ENCODE measurements around the gene SYPL2. TPM values are rescaled to one million over a fixed set of nuclear protein-coding genes. Genes with fewer than 3 reads are reported as not detected.

SYPL2 gene
- total and polyA plus RNA-seq, 2 of the 8 experiments (the other 6 are each of a cell fraction or from before 2014, with no cell fraction given): 1.5 TPM

- H3K36me3 ChIP-seq (ENCODE audit: control insufficient read depth in 2 of 4, insufficient read depth in 4 of 4, low read length in 3 of 4): peaks cover 0 to 1% (median 0%) of the 10 kb centered on the region in 4 experiments; a peak in 2 of 8 replicates
- no peaks in the 10 kb centered on the region for H3K9me3 ChIP-seq (ENCODE audit: insufficient read depth in 2 of 2, low read depth in 1 of 2, low read length in 1 of 2)
- no peak overlapping the region for H2AK5ac ChIP-seq (ENCODE audit: low read depth, low read length)
- no peak overlapping the region for H3K56ac ChIP-seq (replicated peaks; ENCODE audit: insufficient read length, low read depth, low read length)
- H3K9ac ChIP-seq (replicated peaks in 1 of 4; ENCODE audit: extremely low read depth in 1 of 4, low read depth in 3 of 4, low read length in 3 of 4): no peak overlapping the region
- peaks cover 2% of the 10 kb centered on the region for H3K23me2 ChIP-seq (ENCODE audit: low read depth, low read length)
- H2BK20ac ChIP-seq (ENCODE audit: low read length): no peak overlapping the region
- H3K4me2 ChIP-seq (ENCODE audit: insufficient read depth in 1 of 2, low read depth in 2 of 2, low read length in 2 of 2): no peak overlapping the region
- H4K8ac ChIP-seq (ENCODE audit: extremely low read depth, insufficient read depth, low read length): no peak overlapping the region
- no peak overlapping the region for H3K27ac ChIP-seq (ENCODE audit: low read depth, low read length)
- FAIRE-seq: no peak
- no peak overlapping the region for H4K5ac ChIP-seq (ENCODE audit: insufficient read length, low read depth, low read length)
- no peak for DNase-seq (ENCODE audit: low read depth in 1 of 2, low spot score in 2 of 2)
- 87% methylated on average over 7 of the region's 7 CpGs; no CpG with 5 or more reads in 1 of the 2 experiments for WGBS, 2 experiments (ENCODE audit: extremely low coverage in 1 of 2, insufficient coverage in 1 of 2, insufficient read length in 1 of 2, insufficient replicate concordance in 2 of 2, low coverage in 1 of 2, low lambda C conversion rate in 2 of 2, missing lambda C conversion rate in 1 of 2)
- H3K79me1 ChIP-seq (ENCODE audit: low read depth, low read length): no peaks in the 10 kb centered on the region; the same call in 1 of the 2 replicates
- no peak overlapping the region for H3K18ac ChIP-seq (ENCODE audit: extremely low read depth, low read length)
- no peak overlapping the region for H3K23ac ChIP-seq (ENCODE audit: insufficient read length)
- H2BK15ac ChIP-seq (ENCODE audit: low read length): no peak overlapping the region; the same call in 1 of the 2 replicates
- H3K4me1 ChIP-seq (replicated peaks in 1 of 4; ENCODE audit: control insufficient read depth in 3 of 4, insufficient read depth in 4 of 4, low read length in 3 of 4): peaks cover 0 to 11% (median 5%) of the 10 kb centered on the region in 4 experiments; a peak in 5 of 7 replicates
- no peaks in the 10 kb centered on the region for H3K79me2 ChIP-seq (ENCODE audit: control insufficient read depth in 1 of 2, insufficient read depth in 2 of 2, low read length in 2 of 2)
- no peak overlapping the region for H4K91ac ChIP-seq (replicated peaks; ENCODE audit: insufficient read length, low read length)
- H2BK120ac ChIP-seq (replicated peaks; ENCODE audit: low read depth, low read length): no peak overlapping the region
- H4K20me1 ChIP-seq (replicated peaks in 1 of 2; ENCODE audit: control insufficient read depth in 1 of 2, insufficient read depth in 2 of 2, low read length in 2 of 2): peaks cover 0 to 3% of the 10 kb centered on the region in 2 experiments
- H3K14ac ChIP-seq (ENCODE audit: insufficient read length): no peak overlapping the region
- H2BK5ac ChIP-seq (ENCODE audit: low read depth, low read length): no peak overlapping the region
- no peak overlapping the region for H2AFZ ChIP-seq (ENCODE audit: low read length)
- ChIA-PET CTCF (ENCODE audit: partially characterized antibody) (interaction anchor here (0.7 to 43.7 kb wide), 4 partner anchors 10 to 39 kb away, joined by 3 to 1755 read pairs (median 380); partner anchors contain the start of genes AMIGO1, ATXN7L2 and GPR61), POLR2A (ENCODE audit: partially characterized antibody) (interaction anchor here (1.1 to 3.2 kb wide), 5 partner anchors 14 to 70 kb away, joined by 3 to 20 read pairs (median 6); partner anchors contain the start of genes AMIGO1 and PSMA5)
- TF ChIP-seq CBX8 (IDR thresholded peaks at IDR 0.05; ENCODE audit: borderline replicate concordance, low read depth, low read length) (no peak), CHD1 (IDR thresholded peaks at IDR 0.05; ENCODE audit: low read depth, low read length) (no peak), TCF12 (IDR thresholded peaks at IDR 0.05; ENCODE audit: low read depth, low read length) (no peak)
- H3K4ac ChIP-seq (replicated peaks; ENCODE audit: insufficient read length, low read depth, low read length): no peak overlapping the region
- H3K4me3 ChIP-seq (ENCODE audit: extremely low read depth in 1 of 4, insufficient read depth in 2 of 4, low read depth in 3 of 4, low read length in 4 of 4): no peak overlapping the region
- no peak overlapping the region for H2BK12ac ChIP-seq (ENCODE audit: low read depth, low read length)
- no peaks in the 10 kb centered on the region for H3K27me3 ChIP-seq (replicated peaks in 1 of 4; ENCODE audit: control insufficient read depth in 3 of 4, extremely low read depth in 1 of 4, insufficient read depth in 3 of 4, low read length in 3 of 4)
Measured at GRCh38 chr1:109495738-109496137, 29.4 kb downstream of the SYPL2 start.
